ENCODE data around the gene GIT1. TPM values are rescaled to one million over a fixed set of nuclear protein-coding genes. Genes with fewer than 3 reads are reported as not detected.

Gene GIT1
- total and polyA plus RNA-seq, 9 of the 15 experiments (the other 6 are each of a cell fraction or from before 2014, with no cell fraction given): 0.35 to 35.3 (median 17.1) TPM

GRCh38 chr17:29617481-29618271 is 28.2 kb upstream of the GIT1 start (continued):
- no peak for TF ChIP-seq E2F8 (IDR thresholded peaks at IDR 0.05; ENCODE audit: low read depth, partially characterized antibody)
- no peak for TF ChIP-seq BRD4 (IDR thresholded peaks at IDR 0.05)
- TF ChIP-seq, protein P1, sequence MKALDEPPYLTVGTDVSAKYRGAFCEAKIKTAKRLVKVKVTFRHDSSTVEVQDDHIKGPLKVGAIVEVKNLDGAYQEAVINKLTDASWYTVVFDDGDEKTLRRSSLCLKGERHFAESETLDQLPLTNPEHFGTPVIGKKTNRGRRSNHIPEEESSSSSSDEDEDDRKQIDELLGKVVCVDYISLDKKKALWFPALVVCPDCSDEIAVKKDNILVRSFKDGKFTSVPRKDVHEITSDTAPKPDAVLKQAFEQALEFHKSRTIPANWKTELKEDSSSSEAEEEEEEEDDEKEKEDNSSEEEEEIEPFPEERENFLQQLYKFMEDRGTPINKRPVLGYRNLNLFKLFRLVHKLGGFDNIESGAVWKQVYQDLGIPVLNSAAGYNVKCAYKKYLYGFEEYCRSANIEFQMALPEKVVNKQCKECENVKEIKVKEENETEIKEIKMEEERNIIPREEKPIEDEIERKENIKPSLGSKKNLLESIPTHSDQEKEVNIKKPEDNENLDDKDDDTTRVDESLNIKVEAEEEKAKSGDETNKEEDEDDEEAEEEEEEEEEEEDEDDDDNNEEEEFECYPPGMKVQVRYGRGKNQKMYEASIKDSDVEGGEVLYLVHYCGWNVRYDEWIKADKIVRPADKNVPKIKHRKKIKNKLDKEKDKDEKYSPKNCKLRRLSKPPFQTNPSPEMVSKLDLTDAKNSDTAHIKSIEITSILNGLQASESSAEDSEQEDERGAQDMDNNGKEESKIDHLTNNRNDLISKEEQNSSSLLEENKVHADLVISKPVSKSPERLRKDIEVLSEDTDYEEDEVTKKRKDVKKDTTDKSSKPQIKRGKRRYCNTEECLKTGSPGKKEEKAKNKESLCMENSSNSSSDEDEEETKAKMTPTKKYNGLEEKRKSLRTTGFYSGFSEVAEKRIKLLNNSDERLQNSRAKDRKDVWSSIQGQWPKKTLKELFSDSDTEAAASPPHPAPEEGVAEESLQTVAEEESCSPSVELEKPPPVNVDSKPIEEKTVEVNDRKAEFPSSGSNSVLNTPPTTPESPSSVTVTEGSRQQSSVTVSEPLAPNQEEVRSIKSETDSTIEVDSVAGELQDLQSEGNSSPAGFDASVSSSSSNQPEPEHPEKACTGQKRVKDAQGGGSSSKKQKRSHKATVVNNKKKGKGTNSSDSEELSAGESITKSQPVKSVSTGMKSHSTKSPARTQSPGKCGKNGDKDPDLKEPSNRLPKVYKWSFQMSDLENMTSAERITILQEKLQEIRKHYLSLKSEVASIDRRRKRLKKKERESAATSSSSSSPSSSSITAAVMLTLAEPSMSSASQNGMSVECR (CRISPR knock-in tag; IDR thresholded peaks at IDR 0.05): peak; percentile 59; the same call in 1 of the 2 replicates
- TF ChIP-seq, protein P2, sequence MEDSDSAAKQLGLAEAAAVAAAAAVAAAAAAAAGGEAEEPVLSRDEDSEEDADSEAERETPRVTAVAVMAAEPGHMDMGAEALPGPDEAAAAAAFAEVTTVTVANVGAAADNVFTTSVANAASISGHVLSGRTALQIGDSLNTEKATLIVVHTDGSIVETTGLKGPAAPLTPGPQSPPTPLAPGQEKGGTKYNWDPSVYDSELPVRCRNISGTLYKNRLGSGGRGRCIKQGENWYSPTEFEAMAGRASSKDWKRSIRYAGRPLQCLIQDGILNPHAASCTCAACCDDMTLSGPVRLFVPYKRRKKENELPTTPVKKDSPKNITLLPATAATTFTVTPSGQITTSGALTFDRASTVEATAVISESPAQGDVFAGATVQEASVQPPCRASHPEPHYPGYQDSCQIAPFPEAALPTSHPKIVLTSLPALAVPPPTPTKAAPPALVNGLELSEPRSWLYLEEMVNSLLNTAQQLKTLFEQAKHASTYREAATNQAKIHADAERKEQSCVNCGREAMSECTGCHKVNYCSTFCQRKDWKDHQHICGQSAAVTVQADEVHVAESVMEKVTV (CRISPR knock-in tag; IDR thresholded peaks at IDR 0.05): 0 out of 2 replicates have a peak, but pooled peaks have one; percentile 16
- no peak for TF ChIP-seq ZNF324 (CRISPR knock-in tag; IDR thresholded peaks at IDR 0.05)
- no peak for TF ChIP-seq SIX5 (IDR thresholded peaks at IDR 0.05; ENCODE audit: borderline replicate concordance in 1 of 2, insufficient read depth in 1 of 2, low read depth in 1 of 2, low read length in 2 of 2)
- TF ChIP-seq ZNF77 (CRISPR knock-in tag; IDR thresholded peaks at IDR 0.05): no peak
- TF ChIP-seq ZNF174 (CRISPR knock-in tag; IDR thresholded peaks at IDR 0.05): no peak
- TF ChIP-seq, protein P3, sequence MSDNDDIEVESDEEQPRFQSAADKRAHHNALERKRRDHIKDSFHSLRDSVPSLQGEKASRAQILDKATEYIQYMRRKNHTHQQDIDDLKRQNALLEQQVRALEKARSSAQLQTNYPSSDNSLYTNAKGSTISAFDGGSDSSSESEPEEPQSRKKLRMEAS (CRISPR knock-in tag; IDR thresholded peaks at IDR 0.05): peak; percentile 89
- TF ChIP-seq SAFB (IDR thresholded peaks at IDR 0.05; ENCODE audit: borderline replicate concordance, low read depth, low read length): peak; percentile 82
- TF ChIP-seq CCNT2 (IDR thresholded peaks at IDR 0.05; ENCODE audit: borderline replicate concordance, extremely low read depth, insufficient read length, low read depth, low read length): peak; percentile 53
- no peak for TF ChIP-seq BACH1 (tag; IDR thresholded peaks at IDR 0.05)
- TF ChIP-seq ZNF589 (CRISPR knock-in tag; IDR thresholded peaks at IDR 0.05; ENCODE audit: low read depth): no peak
- TF ChIP-seq ZBED1 (IDR thresholded peaks at IDR 0.05): no peak
- no peak for TF ChIP-seq IRF1 (CRISPR knock-in tag; IDR thresholded peaks at IDR 0.05; ENCODE audit: borderline replicate concordance)
- TF ChIP-seq CREB1 (IDR thresholded peaks at IDR 0.05): no peak
- no peak for TF ChIP-seq CREB1 (CRISPR knock-in tag; IDR thresholded peaks at IDR 0.05)
- no peak for TF ChIP-seq ZNF165 (CRISPR knock-in tag; IDR thresholded peaks at IDR 0.05; ENCODE audit: borderline replicate concordance)

All from K562 (cell line).